ENCODE measurements around the gene KCNAB3. TPM values are rescaled to one million over a fixed set of nuclear protein-coding genes. Genes with fewer than 3 reads are reported as not detected.

The KCNAB3 gene
- total RNA-seq (2013), result 1.4 TPM
- 10 to 100 TPM in 1 of 3 donors, not detected in 2; 11.7 TPM for polyA plus RNA-seq
- polyA minus RNA-seq, result 0.97 and 1.0 TPM in 2 replicates
- 0.52 to 3.2 (median 2.0) reads per million in 11 experiments for total RNA-seq

DNA sequence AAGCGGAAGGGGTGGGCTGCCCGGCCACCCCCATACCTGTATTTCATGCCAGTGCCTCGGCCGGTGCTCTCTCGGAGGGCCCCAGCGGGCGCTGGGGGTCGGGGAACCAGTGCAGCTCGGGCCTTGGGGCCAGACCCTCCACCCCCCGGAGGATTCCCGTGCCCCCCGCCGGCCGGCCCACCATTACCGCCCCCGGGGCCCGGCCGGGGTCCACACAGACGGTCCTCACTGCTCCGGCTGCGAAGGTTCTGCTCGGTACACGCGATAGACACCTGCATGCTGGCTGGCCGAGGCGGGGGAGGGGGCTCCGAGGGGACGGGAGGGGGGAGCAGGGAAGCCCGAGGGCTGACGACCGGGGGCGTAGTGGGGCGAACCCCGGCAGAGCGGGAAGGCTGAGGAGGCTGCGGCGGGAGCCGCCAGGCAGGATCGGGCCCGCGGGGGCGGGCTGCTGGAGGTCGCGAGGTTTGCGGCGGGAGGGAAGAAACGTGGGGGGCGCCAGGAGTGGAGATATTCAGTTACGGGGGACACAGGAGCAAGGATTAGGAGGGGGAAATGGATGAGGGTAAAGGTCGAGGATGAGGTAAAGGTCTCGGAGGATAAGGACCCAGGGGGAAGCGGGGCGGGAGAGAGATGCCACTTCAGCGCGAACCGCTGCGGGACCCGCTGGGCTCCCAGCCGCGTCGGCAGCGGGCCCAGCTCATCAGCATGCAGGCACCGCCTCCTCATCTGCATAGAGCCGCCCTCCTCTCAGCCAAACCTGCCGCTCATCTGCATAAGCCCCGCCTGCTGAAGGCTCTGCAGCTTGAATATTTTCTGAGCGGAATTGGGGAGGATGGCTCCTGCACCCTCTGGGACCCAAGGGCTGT lies at the start of gene KCNAB3:
Gene KCNAB3, minus strand, starts transcription at position 699 of the 866 bp plus-strand sequence. Its CDS starts 421 bp downstream, at position 278.
- WGBS (ENCODE audit: insufficient coverage), result 81% methylated on average over 55 of the region's 67 CpGs
- H3K9ac ChIP-seq (ENCODE audit: insufficient read depth, low read length, poor library complexity, severe bottlenecking), result no peak within 1 kb of the TSS
- H2AFZ ChIP-seq (ENCODE audit: insufficient read depth, low read depth, low read length, poor library complexity, severe bottlenecking), result no peak within 1 kb of the TSS
- TF ChIP-seq, protein P1, sequence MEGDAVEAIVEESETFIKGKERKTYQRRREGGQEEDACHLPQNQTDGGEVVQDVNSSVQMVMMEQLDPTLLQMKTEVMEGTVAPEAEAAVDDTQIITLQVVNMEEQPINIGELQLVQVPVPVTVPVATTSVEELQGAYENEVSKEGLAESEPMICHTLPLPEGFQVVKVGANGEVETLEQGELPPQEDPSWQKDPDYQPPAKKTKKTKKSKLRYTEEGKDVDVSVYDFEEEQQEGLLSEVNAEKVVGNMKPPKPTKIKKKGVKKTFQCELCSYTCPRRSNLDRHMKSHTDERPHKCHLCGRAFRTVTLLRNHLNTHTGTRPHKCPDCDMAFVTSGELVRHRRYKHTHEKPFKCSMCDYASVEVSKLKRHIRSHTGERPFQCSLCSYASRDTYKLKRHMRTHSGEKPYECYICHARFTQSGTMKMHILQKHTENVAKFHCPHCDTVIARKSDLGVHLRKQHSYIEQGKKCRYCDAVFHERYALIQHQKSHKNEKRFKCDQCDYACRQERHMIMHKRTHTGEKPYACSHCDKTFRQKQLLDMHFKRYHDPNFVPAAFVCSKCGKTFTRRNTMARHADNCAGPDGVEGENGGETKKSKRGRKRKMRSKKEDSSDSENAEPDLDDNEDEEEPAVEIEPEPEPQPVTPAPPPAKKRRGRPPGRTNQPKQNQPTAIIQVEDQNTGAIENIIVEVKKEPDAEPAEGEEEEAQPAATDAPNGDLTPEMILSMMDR (IDR thresholded peaks at IDR 0.05), result no peak
- intact Hi-C loops (cut with micrococcal nuclease), result loop anchor here in 1 of 2 donors (5.0 kb wide), 1 partner anchor 87 kb away; no protein-coding TSS in a partner anchor
- H3K27ac Mint-ChIP-seq, result peak within 1 kb of the TSS; percentile 83 to 100 (median 99)
- H3K4me1 Mint-ChIP-seq, result peaks cover 41% of the 10 kb centered on the region
- H3K27me3 ChIP-seq (ENCODE audit: control insufficient read depth in 2 of 2, insufficient read depth in 2 of 2, low read length in 2 of 2), result no peaks in the 10 kb centered on the region
- peaks cover 26 to 37% of the 10 kb centered on the region in 2 donors for H3K4me1 ChIP-seq (ENCODE audit: control insufficient read depth in 1 of 2, insufficient read depth in 2 of 2, low read length in 2 of 2)
- DNase-seq, result peak; percentile 21 to 33 (median 27)
- peaks cover 0 to 21% of the 10 kb centered on the region in 2 donors for H3K36me3 ChIP-seq (replicated peaks in 1 of 2; ENCODE audit: control insufficient read depth in 1 of 2, insufficient read depth in 2 of 2, low read length in 2 of 2)
- peak within 1 kb of the TSS; percentile 73 to 97 for H3K4me3 Mint-ChIP-seq
- H4K20me1 ChIP-seq (ENCODE audit: insufficient read depth, low read length), result no peaks in the 10 kb centered on the region
- peaks cover 12 to 27% of the 10 kb centered on the region in 2 donors for H3K36me3 Mint-ChIP-seq
- peak within 1 kb of the TSS; percentile 33 for H3K4me2 ChIP-seq (replicated peaks; ENCODE audit: extremely low read depth, low read length, poor library complexity, severe bottlenecking)
- no peaks in the 10 kb centered on the region for H3K9me3 ChIP-seq (replicated peaks in 1 of 2; ENCODE audit: control insufficient read depth in 1 of 2, insufficient read depth in 1 of 2, low read length in 2 of 2)
- peak within 1 kb of the TSS in 1 of 3 experiments; percentile 86 for H3K4me3 ChIP-seq (replicated peaks in 1 of 3; ENCODE audit: low read depth in 2 of 3, low read length in 3 of 3)
- peaks cover 0 to 2% (median 0%) of the 10 kb centered on the region in 7 donors for H3K9me3 Mint-ChIP-seq
- H3K79me2 ChIP-seq (ENCODE audit: insufficient read depth, low read length), result peaks cover 42% of the 10 kb centered on the region
- H3K27me3 Mint-ChIP-seq (ENCODE audit: low read depth in 3 of 3), result peaks cover 0 to 4% (median 1%) of the 10 kb centered on the region in 3 donors
- H3K27ac ChIP-seq (ENCODE audit: low read depth in 1 of 2, low read length in 2 of 2), result peak within 1 kb of the TSS in 1 of 2 donors; percentile 88

DNA sequence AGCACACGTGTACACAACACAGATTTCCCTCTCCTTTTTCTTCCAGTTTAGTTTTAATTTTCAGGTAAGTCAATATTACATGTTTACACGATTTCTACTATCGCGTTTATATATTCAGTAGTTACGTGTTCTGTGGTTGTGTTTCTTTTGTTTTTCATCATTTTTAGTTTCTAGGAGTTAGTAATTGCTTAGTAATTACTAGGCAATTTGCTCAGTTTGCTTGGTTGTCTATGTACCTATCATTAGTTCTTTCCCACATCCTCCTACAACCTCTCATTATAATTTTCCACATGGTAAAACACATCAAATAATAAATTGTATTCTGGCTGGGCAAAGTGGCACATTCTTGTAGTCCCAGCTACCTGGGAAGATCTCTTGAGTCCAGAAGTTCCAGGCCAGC lies 48.1 kb upstream of the KCNAB3 start:
- Histone ChIP-seq H3K9ac (ENCODE audit: insufficient read depth, low read length, poor library complexity, severe bottlenecking) (no peak overlapping the region), H3K36me3 (replicated peaks in 1 of 2; ENCODE audit: control insufficient read depth in 1 of 2, insufficient read depth in 2 of 2, low read length in 2 of 2) (no peaks in the 10 kb centered on the region), H3K4me3 (replicated peaks in 1 of 3; ENCODE audit: low read depth in 2 of 3, low read length in 3 of 3) (no peak overlapping the region), H4K20me1 (ENCODE audit: insufficient read depth, low read length) (no peaks in the 10 kb centered on the region), H3K4me1 (ENCODE audit: control insufficient read depth in 1 of 2, insufficient read depth in 2 of 2, low read length in 2 of 2) (peaks cover 3 to 12% of the 10 kb centered on the region in 2 donors), H3K27me3 (ENCODE audit: control insufficient read depth in 2 of 2, insufficient read depth in 2 of 2, low read length in 2 of 2) (no peaks in the 10 kb centered on the region), H3K79me2 (ENCODE audit: insufficient read depth, low read length) (no peaks in the 10 kb centered on the region), H3K27ac (ENCODE audit: low read depth in 1 of 2, low read length in 2 of 2) (no peak overlapping the region), H3K9me3 (replicated peaks in 1 of 2; ENCODE audit: control insufficient read depth in 1 of 2, insufficient read depth in 1 of 2, low read length in 2 of 2) (peaks cover 23 to 30% of the 10 kb centered on the region in 2 donors), H2AFZ (ENCODE audit: insufficient read depth, low read depth, low read length, poor library complexity, severe bottlenecking) (no peak overlapping the region), H3K4me2 (replicated peaks; ENCODE audit: extremely low read depth, low read length, poor library complexity, severe bottlenecking) (no peak overlapping the region)
- WGBS (ENCODE audit: insufficient coverage), result no CpG with 5 or more reads among the region's 5 CpGs
- intact Hi-C loops (cut with micrococcal nuclease), result no loop called here
- H3K36me3 Mint-ChIP-seq, result peaks cover 4 to 5% of the 10 kb centered on the region in 2 donors
- H3K27ac Mint-ChIP-seq, result no peak overlapping the region
- H3K4me1 Mint-ChIP-seq, result peaks cover 12% of the 10 kb centered on the region
- H3K27me3 Mint-ChIP-seq (ENCODE audit: low read depth in 3 of 3), result peaks cover 0 to 2% (median 2%) of the 10 kb centered on the region in 3 donors
- TF ChIP-seq, protein P1 (IDR thresholded peaks at IDR 0.05), result no peak
- DNase-seq, result no peak
- H3K4me3 Mint-ChIP-seq, result no peak overlapping the region
- peaks cover 14 to 37% (median 26%) of the 10 kb centered on the region in 7 donors for H3K9me3 Mint-ChIP-seq

Measured in CD14-positive monocyte (primary cell).